Measurements from ENCODE around the gene MERTK. TPM values are rescaled to one million over a fixed set of nuclear protein-coding genes. Genes with fewer than 3 reads are reported as not detected.

The MERTK gene
- polyA plus RNA-seq, 4 donors = 19.7 to 23.5 (median 20.6) TPM

DNA sequence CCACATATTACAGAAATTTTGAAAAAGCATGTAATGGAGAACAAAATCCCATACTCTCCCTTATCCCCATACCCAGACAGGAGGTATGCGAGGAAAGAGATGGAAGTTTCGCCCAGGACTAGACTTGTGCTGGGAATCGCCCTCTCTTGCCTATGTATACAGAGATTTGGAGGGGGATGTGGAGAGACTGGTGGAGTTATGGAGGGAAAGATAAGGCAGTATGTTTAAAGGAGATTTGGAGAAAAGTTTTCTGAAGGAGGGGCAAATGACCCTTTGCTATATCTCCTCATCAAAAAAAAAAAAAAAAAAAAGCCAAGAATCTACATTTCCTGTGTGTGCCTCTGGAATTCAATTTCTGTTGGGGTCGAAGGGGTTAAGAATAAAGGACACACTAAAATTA lies 75.3 kb downstream of the MERTK start:
- no peak for DNase-seq (ENCODE audit: low read depth in 4 of 4, low spot score in 2 of 4)

DNA sequence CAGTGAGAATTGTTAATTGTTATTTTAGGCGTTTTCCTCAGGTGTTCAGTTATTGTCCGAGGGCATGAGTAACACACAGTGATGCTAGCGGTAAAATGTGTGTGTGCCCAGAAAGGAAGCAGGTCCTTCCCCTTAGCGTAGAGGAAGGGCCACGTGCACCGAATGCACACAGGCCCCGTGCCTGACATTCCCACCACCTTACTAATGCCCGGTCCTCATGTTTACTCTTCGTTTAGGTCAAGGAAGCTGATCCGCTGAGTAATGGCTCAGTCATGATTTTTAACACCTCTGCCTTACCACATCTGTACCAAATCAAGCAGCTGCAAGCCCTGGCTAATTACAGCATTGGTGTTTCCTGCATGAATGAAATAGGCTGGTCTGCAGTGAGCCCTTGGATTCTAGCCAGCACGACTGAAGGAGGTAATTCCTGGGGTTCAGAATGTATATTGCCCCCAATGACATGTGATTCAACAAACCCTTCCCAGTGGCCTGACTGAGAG lies 76.7 kb downstream of the MERTK start:
- DNase-seq (ENCODE audit: low read depth in 4 of 4, low spot score in 2 of 4) = no peak

DNA sequence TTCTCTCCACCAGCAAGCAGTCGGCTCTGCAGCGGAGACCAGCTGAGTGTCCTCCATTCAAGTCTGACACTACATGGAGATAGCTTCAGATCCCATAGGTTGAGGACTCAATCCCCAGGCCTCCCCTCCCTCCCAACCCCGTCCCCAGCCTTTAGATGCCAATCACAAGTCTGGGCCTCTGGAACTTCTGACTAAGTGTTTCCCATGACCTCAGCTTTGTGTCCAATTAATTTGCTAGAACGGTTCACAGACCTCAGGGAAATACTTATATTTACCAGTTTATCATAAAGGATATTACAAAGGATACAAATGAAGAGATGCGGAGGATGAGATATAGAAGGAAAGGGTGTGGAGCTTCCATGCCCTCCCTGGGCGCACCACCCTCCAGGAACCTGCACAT lies 77.4 kb downstream of the MERTK start:
- DNase-seq (ENCODE audit: low read depth in 4 of 4, low spot score in 2 of 4) = no peak

DNA sequence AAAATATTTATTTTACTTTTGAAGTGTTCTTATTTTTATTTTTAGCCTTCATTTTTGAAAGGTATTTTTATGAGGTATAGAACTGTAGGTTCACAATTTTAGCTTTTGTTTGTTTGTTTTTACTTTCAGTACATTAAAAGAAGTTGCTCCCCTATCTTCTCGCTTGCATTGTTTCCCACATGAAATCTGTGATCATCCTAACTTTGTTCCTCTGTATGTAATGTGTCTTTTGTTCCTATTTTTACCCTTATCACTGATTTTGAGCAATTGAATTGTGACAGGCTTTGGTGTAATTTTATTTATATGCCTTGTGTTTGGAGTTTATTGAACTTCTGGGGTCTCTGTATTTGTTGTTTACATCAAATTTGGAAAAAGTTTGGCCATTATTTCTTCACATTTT lies 78.8 kb downstream of the MERTK start:
- DNase-seq (ENCODE audit: low read depth in 4 of 4, low spot score in 2 of 4) = no peak

DNA sequence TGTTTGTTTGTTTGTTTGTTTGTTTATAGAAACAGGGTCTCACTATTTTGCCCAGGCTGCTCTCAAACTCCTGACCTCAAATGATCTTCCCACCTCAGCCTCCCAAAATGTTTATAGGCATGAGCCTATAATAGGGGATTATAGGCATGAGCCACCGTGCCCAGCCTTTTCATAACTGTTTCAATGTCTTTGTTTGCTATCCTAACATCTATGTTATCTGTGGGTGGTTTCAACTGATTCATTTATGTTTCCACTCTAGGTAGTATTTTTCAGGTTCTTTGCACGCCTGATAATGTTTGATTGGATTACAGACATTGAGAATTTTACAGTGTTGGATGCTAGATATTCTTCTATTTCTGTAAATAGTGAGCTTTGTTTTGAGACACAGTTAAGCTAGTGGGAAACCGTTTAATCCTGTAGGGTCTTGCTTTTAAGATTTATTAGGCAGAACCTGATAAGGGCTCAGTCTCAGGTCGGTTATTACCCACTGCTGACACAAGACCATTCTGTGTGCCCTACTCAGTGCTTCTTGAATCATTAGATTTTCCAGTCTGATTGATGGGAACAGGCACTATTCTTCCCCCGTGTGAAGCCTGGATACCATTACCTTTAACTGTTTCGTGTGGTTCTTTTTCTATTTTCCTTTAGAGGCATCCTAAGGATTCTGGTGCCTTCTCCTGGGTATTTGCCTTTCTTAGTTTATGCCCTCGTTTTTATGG lies 80.2 kb downstream of the MERTK start:
- DNase-seq (ENCODE audit: low read depth in 4 of 4, low spot score in 2 of 4) = no peak

DNA sequence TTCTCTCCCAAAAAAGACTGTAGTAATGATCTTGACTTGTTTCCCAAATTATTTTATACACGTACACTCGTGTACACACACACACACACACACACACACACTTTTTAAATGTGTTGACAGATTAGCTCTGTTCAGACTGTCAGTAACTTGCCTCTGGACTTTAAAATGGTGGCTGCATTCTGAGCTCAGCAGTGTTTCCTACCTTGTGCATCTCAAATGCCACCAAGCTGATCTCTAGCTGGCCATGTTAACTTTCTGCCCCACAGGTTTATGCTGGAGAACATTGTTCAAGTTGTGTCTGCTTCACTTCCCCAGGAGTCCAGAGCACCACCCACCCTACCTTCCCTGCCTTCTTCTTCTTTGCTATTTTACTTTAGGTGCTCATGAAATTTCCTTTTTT lies 83.3 kb downstream of the MERTK start:
- no peak for DNase-seq (ENCODE audit: low read depth in 4 of 4, low spot score in 2 of 4)

DNA sequence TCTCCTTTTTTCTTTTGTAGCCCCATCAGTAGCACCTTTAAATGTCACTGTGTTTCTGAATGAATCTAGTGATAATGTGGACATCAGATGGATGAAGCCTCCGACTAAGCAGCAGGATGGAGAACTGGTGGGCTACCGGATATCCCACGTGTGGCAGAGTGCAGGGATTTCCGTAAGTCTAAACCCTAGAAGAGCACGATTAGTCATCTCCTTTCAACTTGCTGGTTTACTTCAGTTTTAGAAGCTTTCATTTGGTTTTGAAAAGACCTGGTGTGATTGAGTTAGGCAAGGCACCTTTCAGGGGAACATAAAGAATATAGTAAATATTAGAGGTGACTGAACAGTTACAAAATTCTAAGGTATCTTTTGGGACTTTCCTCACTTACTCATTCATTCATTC lies 84.4 kb downstream of the MERTK start:
- no peak for DNase-seq (ENCODE audit: low read depth in 4 of 4, low spot score in 2 of 4)

DNA sequence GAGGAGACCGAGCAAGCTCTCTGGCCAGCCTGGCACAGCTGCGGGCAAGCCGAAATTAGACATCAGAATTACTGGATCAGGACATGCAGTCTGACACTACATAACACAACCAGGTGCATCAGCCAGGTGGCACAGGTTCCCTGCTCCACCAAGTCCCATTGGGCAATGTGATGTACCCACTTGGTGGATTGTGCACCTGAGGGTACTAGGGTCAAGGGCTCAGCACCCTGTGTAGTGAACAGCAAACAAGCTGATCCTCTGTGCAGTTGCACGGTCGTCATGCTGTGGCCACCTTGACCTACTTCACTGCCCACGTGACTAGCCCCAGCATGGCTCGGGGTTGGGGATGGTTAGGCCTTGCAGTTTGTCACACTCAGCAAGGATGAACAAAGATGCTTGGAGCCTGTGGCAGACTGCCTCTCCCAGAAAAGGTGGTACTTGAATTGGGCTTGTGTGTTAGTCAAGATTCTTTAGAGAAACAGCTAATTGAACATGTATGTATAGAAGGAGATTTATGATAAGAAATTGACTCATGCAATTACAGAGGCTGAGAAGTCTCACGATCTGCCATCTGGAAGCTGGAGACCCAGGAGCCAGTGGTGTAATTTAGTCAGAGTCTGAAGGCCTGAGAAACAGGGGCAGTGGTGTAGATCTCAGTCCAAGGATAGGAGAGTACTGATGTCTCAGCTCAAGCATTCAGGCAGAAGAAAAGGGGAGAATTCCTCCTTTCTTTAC lies 85.2 kb downstream of the MERTK start:
- DNase-seq (ENCODE audit: low read depth in 4 of 4, low spot score in 2 of 4) = no peak

DNA sequence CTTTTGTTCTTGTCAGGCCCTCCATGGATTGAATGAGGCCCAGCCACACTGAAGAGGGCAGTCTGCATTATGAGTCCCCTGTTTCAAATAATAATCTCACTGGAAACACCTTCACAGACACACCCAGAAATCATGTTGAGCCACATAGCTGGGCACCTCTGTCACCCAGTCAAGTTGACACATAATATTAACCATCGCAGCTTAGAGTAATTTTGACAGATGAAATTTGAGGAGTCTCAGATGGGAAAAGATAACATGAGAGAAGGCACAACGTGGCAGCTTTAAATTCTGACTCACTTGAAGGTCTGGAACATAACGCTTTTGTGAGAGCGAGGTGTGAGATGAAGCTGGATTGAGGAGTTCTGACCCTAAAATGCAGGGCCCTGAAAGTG lies 85.8 kb downstream of the MERTK start:
- DNase-seq (ENCODE audit: low read depth in 4 of 4, low spot score in 2 of 4) = no peak

DNA sequence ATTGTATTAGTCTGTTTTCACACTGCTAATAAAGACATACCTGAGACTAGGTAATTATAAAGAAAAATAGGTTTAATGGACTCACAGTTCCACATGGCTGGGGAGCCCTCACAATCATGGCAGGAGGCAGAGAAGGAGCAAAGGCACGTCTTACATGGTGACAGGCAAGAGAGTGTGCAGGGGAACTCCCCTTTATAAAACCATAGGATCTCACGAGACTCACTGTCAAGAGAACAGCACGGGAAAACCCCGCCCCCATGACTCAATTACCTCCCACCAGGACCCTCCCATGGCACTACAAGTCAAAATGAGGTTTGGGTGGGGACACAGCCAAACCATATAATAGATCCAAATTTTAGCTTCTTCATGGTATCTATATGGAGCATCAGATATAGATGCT lies 87.1 kb downstream of the MERTK start:
- no peak for DNase-seq (ENCODE audit: low read depth in 4 of 4, low spot score in 2 of 4)

DNA sequence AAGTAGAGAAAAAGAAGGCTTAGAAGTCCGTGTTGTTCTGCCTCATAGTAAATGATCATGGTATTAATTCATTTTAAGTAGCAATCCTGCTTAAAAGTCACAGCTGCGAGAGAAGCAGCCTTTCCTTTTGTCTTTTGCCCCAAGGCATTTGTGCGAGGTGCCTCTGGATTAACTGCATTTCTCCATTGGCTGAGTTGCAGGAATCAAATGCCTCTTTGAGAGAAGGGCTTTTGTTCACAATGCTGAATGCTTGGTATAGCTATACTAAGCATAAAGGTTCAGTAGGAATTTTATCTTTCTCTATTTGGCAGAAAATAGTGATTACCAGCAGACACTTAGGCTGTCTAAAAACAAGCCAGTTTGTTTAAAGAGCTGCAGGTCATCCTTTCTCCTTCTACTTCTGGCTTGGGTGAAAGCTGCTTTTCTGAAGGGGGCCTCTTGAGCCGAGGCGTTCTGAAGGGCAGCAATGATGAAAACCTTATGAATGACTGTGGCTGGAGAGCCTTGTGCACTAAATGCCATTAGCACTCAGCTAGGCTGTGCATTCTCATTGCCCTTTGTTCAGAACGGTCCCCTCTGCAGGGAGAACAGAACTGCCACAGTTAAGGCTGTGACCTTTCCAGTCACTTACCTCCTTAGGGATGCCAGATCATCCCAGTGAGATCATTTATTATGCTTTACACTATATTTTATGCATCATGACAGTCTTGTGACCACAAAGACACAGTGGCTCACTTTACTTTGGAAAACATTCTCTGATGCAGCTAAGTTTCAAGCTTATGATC lies 87.9 kb downstream of the MERTK start:
- DNase-seq (ENCODE audit: low read depth in 4 of 4, low spot score in 2 of 4) = peak in 1 of 4 donors; percentile 2

DNA sequence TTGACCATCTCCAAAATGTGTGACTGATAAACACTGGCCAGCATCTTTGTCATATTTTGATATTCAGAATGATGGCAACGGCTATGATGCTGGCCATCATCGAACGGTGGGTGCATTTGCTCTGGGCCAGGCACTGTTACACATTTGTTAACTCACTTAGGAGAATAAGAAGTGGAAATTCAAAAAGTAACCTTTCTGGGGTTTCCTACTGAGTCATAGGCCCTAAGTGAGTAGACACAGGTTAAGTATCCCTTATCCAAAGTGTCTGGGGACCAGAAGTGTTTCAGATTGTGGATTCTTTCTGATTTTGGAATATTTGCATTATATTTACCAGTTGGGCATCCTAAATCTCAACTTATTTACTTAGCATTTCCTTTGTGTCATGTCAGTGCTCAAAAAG lies 92.0 kb downstream of the MERTK start:
- no peak for DNase-seq (ENCODE audit: low read depth in 4 of 4, low spot score in 2 of 4)

DNA sequence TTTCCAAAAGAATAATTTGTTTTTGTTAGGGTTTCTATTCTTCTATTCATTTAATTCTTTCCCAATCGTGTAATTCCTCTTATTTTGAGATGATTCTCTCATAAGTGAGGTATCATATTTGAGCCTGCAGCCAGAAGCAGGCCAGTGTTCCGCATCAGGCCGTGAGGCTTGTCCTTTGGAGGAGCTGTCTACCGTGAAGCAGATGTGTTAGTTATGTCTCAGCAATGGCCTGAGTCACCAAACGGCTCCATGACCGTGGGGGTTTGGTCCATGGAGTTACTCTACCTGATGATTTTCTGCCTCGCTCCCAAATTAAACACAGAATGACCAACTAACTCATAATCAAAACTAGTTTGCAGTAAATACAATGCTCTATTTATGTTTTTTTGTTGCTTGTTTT lies 92.4 kb downstream of the MERTK start:
- DNase-seq (ENCODE audit: low read depth in 4 of 4, low spot score in 2 of 4) = no peak

DNA sequence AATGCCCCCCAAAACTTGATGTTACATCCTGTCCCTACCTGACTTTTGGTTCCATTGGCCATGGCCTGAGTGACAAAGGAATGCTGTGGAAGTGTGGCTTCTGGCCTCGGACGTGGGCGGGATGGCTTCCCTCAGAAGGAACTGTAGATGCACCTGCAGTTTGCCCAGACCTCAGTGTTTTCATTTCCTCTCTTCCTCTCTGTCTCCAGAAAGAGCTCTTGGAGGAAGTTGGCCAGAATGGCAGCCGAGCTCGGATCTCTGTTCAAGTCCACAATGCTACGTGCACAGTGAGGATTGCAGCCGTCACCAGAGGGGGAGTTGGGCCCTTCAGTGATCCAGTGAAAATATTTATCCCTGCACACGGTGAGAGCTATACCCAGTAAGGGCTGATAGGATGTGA lies 95.6 kb downstream of the MERTK start:
- DNase-seq (ENCODE audit: low read depth in 4 of 4, low spot score in 2 of 4) = no peak

DNA sequence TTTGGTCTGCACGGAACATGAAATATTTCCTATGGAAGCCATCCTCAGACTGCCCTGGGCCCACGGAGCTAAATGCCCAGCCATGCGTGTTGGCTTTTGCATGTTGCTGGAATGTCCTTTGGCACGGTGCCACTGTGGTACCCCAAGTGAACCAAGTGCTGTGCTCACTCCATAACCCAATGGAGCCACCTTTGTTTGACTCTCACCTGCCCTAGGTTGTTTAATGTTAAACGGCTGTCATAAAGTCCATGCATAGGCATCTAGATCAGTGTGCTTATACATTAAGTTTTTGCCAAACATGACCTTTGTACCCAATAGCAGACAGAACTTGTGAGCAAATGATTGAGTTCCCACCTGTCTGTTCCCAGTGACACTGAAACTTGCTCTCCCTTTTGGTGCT lies 96.7 kb downstream of the MERTK start:
- DNase-seq (ENCODE audit: low read depth in 4 of 4, low spot score in 2 of 4) = no peak

DNA sequence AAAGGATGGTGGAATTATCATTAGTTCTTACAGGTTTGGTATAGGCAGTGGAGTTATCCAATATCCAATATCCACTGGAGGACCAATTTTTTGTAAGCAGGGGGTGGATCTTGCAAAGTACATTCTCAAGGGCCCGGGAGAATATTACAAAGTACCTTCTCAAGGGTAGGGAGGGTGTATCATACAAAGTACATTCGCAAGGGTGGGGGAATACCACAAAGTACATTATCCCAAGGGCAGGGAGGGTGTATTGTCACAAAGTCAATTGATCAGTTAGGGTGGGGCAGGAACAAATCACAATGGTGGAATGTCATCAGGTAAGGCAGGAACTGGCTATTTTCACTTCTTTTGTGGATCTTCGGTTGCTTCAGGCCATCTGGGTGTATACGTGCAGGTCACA lies 101.4 kb downstream of the MERTK start:
- DNase-seq (ENCODE audit: low read depth in 4 of 4, low spot score in 2 of 4) = no peak

DNA sequence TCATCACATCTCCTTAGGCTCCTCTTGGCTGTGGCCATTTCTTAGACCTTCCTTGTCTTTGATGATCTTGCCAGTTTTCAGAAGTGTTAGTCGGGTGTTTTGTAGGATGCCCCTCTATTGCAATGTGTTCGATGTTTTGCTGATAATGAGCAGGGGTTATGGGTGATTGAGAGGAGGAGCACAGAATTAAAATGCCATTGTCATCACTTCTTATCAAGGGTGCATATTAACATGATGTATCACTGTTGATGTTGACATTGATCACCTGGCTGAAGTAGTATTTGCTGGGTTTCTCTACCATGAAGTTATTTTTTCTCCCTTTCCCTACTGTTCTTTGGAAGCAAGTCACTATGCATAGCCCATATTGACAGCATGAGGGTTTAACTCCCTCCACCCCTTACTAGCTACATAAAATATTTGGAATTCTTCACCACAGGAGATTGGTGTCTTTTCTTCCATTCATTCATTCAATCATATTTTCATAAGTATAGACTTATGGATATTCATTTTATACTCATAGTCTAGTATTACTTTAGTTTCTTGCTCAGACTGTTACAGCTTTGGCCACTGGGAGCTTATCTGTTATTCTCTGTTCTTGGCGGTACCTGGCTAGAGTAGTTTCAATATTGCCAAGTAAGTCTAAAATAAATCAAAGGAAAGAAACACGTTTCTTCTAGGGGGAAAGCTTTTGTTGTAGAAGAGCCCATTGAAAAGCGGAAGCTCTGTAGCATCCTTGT lies 102.2 kb downstream of the MERTK start:
- DNase-seq (ENCODE audit: low read depth in 4 of 4, low spot score in 2 of 4) = no peak

DNA sequence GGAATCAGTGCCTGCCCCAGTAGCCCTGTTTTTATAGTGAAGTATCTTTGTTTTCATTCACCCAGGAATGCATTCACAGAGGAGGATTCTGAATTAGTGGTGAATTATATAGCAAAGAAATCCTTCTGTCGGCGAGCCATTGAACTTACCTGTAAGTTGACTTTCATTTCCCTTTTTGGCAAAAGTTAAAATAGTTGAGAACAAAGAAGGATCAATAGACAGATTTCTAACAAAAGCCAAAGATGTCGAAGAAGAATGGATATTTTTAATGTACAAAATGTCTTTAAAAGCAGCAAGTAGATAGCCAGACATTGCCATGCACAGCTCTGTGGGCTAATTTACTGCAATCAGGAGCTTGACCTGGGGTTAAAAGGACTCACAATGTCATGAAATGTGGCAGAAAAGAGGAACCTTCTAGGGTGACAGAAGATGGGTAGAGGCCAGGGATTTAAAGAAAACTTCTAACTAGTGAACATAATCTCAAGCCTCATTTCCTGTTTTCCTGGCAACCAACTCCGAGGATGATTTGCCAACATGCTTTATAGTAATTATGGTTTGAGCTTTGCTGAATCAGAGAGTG lies 102.8 kb downstream of the MERTK start:
- DNase-seq (ENCODE audit: low read depth in 4 of 4, low spot score in 2 of 4) = no peak

DNA sequence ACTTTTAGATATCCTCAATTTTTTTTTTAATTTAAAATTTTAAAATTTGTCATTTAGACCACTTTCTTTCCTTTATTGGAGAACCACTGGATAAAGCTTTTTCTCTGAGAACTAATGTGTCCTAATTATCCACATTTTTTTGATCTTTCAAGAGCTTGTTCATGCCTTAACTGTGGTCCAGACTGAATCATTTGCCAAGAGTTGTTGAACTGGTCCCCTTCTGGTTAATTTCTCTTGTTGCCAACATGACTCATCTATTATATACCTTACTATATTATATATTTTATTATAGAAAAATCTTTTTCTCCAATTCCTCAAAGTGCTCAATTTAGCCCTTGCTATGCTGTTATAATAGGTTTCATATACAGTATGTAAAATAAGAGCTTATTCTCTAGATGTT lies 103.5 kb downstream of the MERTK start:
- no peak for DNase-seq (ENCODE audit: low read depth in 4 of 4, low spot score in 2 of 4)

DNA sequence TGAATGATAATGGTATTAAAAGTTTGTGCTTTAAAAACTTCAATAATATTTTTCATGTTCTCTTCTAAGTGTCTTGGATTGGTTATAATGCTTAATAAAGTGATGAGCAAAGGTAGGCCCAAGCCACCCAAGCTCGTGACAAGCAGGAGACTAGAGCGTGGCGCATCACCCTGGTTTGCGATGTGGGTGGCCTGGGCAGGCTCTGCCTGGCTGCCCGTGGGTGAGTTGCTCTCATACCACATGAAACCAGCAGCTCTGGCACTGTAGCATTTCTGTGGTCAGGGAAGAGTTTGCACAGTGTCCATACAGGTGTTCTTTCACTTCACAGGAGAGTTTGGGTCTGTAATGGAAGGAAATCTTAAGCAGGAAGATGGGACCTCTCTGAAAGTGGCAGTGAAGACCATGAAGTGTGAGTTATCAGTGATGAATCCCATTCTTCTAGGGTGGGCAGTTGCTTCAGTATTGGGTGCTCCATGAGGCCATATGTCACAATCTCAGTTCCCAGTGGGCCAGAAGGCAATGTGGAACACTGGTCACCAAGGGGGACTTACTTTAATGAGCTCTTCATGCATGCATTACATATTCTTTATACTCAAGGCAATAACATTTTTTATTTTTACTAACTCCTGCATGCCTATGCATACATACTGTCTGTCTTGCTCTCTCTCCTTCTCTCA lies 105.3 kb downstream of the MERTK start:
- DNase-seq (ENCODE audit: low read depth in 4 of 4, low spot score in 2 of 4) = no peak

All from left renal cortex interstitium (tissue), 4 donors.